Psoas muscle (tissue), 8 donors: ENCODE results near the gene LRTM2. TPM values are rescaled to one million over a fixed set of nuclear protein-coding genes. Genes with fewer than 3 reads are reported as not detected.

Source experiments
- ATAC-seq, 4 donors: fragments of 200-7000 bp; cut with Tn5 transposase; one replicate each; pipeline ENCODE4 v1.9.1; 2020; ENCODE audit warnings: moderate library complexity in 3 of 4, mild to moderate bottlenecking in 2 of 4
- DNase-seq, 2 donors: peaks; one replicate each; pipeline ENCODE4 v3.0.0-alpha.2; 2020
- H3K27ac ChIP-seq: fragments of 200-600 bp; one replicate; pipeline ENCODE4 v1.8.0; 2022
- H3K27me3 ChIP-seq, 3 donors: fragments of 200-600 bp in 1 of 3; one replicate each; pipeline versions ENCODE4 v1.6.1 to v1.8.0; 2013 to 2022; ENCODE audit warnings: low read length in 2 of 3, mild to moderate bottlenecking in 2 of 3, moderate library complexity in 1 of 3; ENCODE audit not compliant: insufficient read depth in 3 of 3
- H3K36me3 ChIP-seq, 2 donors: fragments of 200-600 bp in 1 of 2; one replicate each; pipeline versions ENCODE4 v1.6.1 to v1.8.0; 2013 to 2022; ENCODE audit warnings: low read depth in 1 of 2, mild to moderate bottlenecking in 1 of 2, moderate library complexity in 1 of 2; ENCODE audit not compliant: insufficient read depth in 1 of 2
- H3K4me1 ChIP-seq: fragments of 200-600 bp; one replicate; pipeline ENCODE4 v1.8.0; 2022
- H3K4me3 ChIP-seq: fragments of 200-600 bp; one replicate; pipeline ENCODE4 v1.8.0; 2022; ENCODE audit warnings: mild to moderate bottlenecking
- H3K9me3 ChIP-seq: fragments of 200-600 bp; one replicate; pipeline ENCODE4 v1.8.0; 2022
- CTCF ChIP-seq: fragments of 200-600 bp; IDR thresholded peaks from one replicate; pipeline ENCODE4 v1.8.0; 2022; ENCODE audit warnings: antibody characterized with exemption
- WGBS, 3 donors: extraction: QIAGEN DNeasy Blood & Tissue Kit; methylation state at CpG; one replicate each; pipeline versions ENCODE4 v1.1.6 to v1.1.7; 2013; 5-methylcytosine and 5-hydroxymethylcytosine counted together
- intact Hi-C, 2 donors: fragments of 100-400 bp; cut with DNase I; formaldehyde crosslinking; loops; one replicate each; pipeline versions ENCODE4 v1.11.0 to v1.14.2; 2022
- polyA plus RNA-seq, 3 donors: library from polyadenylated mRNA; stranded (reverse); fragments of 200-250 nt; gene quantifications; one replicate each; pipeline ENCODE4 v1.2.3, GENCODE V29; 2013
- total RNA-seq, 4 donors: library from RNA; stranded (reverse); fragmentation: NEBNext Ultra II Directional in 2 of 4; extraction: Animal tissue kit (Norgen Biotek cat#: 25700) in 2 of 4; gene quantifications; one replicate each; pipeline versions ENCODE4 v1.2.1 to v1.2.4, GENCODE V29; 2021 to 2023
- donor health status: healthy with polysubstance abuse.
- donor health status: DM: no; HTN: no; CAD: no; lungs with moderate emphysema.
- donor health status: Bipolar disorder and iron deficiency.
- donor health status: healthy.
- donor health status: DM: yes; HTN: yes; CAD: no.
- donor health status: DM: no; HTN: no; CAD: no.
- donor health status: DM: no; HTN: no; CAD: no.
- donor health status: DM: yes; HTN: yes; CAD: no.

Gene LRTM2
- total and polyA plus RNA-seq, 7 donors, result not detected

DNA sequence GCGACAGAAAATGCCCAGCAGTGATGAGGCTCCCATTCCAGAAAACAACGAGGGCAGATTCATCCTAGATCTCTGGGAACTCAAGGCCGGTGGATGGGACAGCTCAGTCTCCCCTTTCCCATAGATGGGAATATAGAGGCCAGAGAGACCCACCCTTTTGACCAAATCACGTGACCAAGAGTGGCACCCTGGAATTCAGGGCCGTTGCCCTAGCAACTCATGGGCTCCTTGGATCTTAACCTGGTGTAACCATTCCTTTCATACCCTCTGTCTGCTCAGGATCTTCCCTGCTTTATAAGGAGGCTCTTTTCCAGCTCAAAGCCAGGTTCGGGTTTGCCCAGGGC lies 8.4 kb upstream of the LRTM2 start:
- TF ChIP-seq CTCF, result no peak
- Histone ChIP-seq H3K4me3 (no peak overlapping the region), H3K4me1 (no peaks in the 10 kb centered on the region), H3K27ac (no peak overlapping the region), H3K36me3 (no peaks in the 10 kb centered on the region), H3K27me3 (peaks cover 0 to 3% (median 0%) of the 10 kb centered on the region in 3 donors), H3K9me3 (no peaks in the 10 kb centered on the region)
- DNase-seq (peak in 1 of 2 donors; percentile 28), ATAC-seq (no peak)
- intact Hi-C loops, result no loop called here
- 67 to 80% (median 77%) methylated on average over 6 of the region's 6 CpGs for WGBS, 3 donors

- 50 to 64% (median 53%) methylated on average over 17 of the region's 17 CpGs for WGBS, 3 donors
- no peak overlapping the region for H3K4me3 ChIP-seq
- DNase-seq, result peak in 1 of 2 donors; percentile 56
- intact Hi-C loops, result no loop called here
- H3K9me3 ChIP-seq, result no peaks in the 10 kb centered on the region
- H3K36me3 ChIP-seq, result no peaks in the 10 kb centered on the region
- no peak for TF ChIP-seq CTCF
- peaks cover 0 to 3% (median 0%) of the 10 kb centered on the region in 3 donors for H3K27me3 ChIP-seq
- H3K27ac ChIP-seq, result peak overlapping the region; percentile 41
- ATAC-seq, result peak in 3 of 4 donors; percentile 40 to 57 (median 49)
- H3K4me1 ChIP-seq, result no peaks in the 10 kb centered on the region
These were observed 7.6 kb upstream of the LRTM2 start for GRCh38 chr12:1812650-1813302.

- H3K27ac ChIP-seq, result no peak overlapping the region
- no peak for DNase-seq
- intact Hi-C loops, result no loop called here
These were observed 6.1 kb upstream of the LRTM2 start for GRCh38 chr12:1814266-1814665.

DNA sequence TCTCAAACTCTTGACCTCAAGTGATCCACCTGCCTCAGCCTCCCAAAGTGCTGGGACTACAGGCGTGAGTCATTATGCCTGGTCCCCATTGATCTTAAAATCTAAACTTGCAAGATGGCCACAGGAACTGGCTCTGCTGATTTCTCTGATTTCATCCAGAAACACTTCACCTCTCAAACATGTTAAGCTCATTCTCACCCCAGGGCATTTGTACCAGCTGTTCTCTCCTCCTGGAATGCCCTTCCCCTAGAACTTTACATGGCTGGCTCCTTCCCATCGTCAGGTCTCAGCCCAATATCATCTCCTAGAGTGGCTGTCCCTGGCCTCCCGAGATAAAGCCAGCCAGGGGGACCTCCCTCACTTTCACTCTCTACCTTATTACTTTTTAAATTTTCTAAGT lies 5.3 kb upstream of the LRTM2 start:
- WGBS, 3 donors, result 68 to 73% (median 73%) methylated on average over 3 of the region's 3 CpGs
- peaks cover 0 to 16% (median 4%) of the 10 kb centered on the region in 3 donors for H3K27me3 ChIP-seq
- ATAC-seq (no peak), DNase-seq (no peak)
- no peaks in the 10 kb centered on the region for H3K4me1 ChIP-seq
- H3K27ac ChIP-seq, result no peak overlapping the region
- intact Hi-C loops, result no loop called here
- TF ChIP-seq CTCF, result no peak
- H3K36me3 ChIP-seq, result no peaks in the 10 kb centered on the region
- H3K4me3 ChIP-seq, result no peak overlapping the region
- H3K9me3 ChIP-seq, result no peaks in the 10 kb centered on the region

More at GRCh38 chr12:1814266-1814665, 6.1 kb upstream of the LRTM2 start:
- H3K9me3 ChIP-seq, result no peaks in the 10 kb centered on the region
- H3K36me3 ChIP-seq, result no peaks in the 10 kb centered on the region
- TF ChIP-seq CTCF, result no peak
- peaks cover 0 to 7% (median 0%) of the 10 kb centered on the region in 3 donors for H3K27me3 ChIP-seq
- ATAC-seq, result no peak
- no peaks in the 10 kb centered on the region for H3K4me1 ChIP-seq
- WGBS, 3 donors, result 67 to 73% (median 72%) methylated on average over 8 of the region's 8 CpGs
- no peak overlapping the region for H3K4me3 ChIP-seq
